GF-D8 (cell line): ENCODE data around the gene GSPT1.
"Not testable (repeated sequence)": the region's sequence is repeated elsewhere in the genome, so short reads cannot be mapped to it uniquely, and the experiment has no call there.

Experiments used
- DNase-seq: peaks from one replicate; lab custom pipeline; 2025; lab: John Stamatoyannopoulos, UW

The GSPT1 gene

DNA sequence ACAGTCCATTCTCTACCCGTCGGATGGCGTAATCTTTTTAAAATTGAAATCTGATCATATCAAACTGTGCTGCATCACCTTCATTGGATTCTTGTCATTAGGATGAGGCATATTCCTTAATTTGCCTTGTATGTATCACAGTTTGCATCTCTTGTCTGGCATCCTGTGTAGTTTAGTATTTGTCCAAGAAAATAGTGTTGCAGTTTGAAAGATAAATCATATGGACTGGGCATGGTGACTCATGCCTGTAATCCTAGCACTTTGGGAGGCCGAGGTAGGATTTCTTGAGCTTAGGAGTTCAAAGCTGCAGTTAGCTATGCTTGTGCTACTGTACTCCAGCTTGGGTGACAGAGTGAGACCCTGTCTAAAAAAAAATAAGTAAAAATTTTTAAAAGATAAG, 58.6 kb downstream of the GSPT1 start:
- no peak for DNase-seq

DNA sequence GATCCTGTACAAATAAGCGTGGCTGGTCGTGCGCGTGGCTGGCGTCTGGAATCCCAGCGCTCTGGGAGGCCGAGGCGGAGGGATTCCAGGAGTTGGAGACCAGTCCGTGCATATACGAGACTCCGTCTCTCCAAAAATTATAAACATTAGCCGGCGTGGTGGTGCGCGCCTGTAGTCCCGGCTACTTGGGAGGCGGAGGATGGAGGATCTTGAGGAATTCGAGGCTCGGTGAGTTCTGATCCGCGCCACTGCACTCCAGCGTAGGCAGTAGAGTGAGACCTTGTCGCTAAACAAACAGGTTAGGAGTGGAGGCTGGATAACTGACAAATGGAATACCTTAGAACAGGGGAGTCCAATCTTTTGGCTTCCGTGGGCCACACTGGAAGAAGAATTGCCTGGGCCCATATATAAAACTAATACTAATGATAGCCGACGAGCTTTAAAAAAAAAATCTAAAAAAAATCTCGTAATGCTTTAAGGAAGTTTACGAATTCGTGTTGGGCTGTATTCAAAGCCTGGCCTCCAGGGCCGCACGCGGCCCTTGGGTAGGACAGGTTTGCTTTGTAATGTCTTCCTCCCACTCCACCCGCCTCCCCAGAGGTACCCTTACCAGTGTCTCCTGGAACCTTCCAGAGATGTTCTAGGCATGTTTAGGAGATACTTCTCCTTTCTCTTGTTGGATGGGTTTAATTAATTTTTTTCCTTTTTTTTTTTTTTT, 63.5 kb downstream of the GSPT1 start:
- DNase-seq, result no peak

DNA sequence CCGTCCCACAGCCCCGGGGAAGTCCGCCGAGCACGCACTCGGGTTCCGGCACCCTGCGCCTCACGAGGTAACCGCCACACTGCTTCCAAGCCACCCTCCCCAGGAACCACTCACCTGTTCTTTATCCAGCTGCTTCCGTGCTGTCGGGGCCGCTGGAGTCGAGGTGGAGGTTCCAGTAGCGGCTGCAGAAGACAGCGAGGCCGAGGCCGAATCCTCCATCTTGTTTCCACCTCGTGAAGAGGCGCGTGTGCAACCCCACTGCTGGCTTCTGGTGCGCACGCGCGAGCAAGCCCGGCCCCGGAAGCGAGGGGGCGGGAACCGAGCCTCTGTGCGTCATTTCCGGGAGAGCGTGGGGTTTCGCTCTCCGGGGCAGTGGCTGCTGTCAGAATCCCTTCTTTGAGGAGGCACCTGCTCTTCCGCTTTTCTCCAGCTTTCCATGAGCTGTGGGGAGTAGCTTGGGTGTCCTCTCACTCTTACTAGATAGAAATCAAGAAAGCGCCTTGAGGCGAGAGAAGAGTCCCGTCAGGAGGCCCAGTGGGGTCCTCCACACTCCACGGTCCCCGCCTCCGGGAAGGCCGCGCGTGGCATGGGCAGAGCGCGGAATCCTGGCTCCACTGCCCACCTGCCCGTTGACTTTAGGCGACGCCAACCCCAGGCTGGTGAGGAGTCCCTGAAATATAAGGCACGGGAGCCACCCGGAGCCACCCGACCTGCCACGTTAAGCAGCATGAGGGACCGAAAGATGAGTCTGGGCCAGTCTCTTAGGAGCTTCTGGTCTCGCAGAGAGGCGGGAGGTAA, 64.3 kb downstream of the GSPT1 start, which contains the start of gene RSL1D1:
Gene RSL1D1 (minus strand): TSS at position 249 of the 798 bp plus-strand sequence. CDS start 30 bp downstream, at position 219.
- peak; percentile 89 for DNase-seq

DNA sequence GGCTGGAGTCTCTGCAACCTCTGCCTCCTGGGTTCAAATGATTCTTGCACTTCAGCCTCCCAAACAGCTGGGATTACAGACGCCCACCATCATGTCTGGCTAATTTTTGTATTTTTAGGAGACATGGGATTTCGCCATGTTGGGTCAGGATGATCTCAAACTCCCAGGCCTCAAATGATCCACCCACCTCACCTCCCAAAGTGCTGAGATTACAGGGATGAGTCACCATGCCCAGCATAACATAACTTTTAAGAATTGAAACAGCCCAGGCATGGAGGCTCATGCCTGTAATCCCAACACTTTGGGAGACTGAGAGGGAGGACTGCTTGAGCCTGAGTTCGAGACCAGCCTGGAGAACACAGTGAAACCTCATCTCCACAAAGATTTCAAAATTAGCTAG, 66.9 kb downstream of the GSPT1 start:
- DNase-seq, result no peak

DNA sequence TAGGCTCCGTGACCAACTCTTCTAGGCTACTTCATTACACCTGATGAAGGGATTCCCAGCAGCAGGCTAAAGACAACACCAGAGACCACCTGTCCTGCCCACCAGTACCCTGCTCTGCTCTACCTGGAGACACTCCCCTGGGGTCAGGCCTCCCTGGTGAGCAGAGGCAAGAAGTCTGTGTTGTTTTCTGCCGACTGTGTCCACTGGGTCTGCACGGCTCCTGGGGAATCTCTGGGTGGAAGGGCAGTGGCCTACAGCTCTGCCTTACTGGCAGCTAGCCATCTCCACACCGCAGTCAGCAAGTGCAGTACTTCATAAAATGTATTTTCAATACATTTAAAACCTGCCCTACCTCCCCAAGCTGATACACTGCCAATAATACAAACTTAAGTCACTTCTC, 71.3 kb downstream of the GSPT1 start:
- DNase-seq, result no peak

DNA sequence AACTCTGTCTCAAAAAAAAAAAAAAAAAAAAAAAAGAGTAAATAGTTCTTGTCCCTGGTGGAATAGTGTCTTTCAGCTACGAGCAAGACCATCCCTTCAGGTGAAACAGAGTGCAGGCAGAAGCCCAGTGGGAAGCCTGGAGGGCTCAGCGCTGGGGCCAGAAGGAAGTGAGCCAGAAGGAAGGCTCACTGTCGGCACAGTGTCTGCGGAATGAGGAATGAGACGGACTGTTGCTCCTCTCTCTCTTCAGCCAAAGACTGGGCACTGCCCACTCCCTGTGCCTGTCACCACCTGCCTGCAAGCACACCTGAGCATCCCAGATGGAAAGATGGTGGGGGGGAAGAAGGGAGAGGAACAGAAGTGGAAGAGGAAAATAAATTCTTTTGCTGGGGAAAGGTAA, 71.9 kb downstream of the GSPT1 start:
- DNase-seq, result no peak

DNA sequence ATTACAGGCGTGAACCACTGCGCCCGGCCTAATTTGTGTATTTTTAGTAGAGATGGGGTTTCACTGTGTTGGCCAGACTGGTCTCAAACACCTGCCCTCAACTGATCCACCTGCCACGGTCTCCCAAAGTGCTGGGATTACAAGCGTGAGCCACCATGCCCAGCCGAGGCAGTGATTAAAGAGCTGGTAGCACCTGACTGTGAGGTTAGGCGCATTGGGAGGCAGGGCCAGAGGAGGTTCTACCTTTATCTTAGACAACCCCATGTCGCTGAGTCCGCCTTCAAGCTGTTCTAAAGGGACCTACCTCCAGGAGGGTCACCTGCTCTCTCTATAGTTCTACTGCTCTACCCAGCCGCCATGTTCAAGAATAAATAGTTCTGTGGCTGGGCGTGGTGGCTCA, 72.5 kb downstream of the GSPT1 start:
- DNase-seq, result no peak

DNA sequence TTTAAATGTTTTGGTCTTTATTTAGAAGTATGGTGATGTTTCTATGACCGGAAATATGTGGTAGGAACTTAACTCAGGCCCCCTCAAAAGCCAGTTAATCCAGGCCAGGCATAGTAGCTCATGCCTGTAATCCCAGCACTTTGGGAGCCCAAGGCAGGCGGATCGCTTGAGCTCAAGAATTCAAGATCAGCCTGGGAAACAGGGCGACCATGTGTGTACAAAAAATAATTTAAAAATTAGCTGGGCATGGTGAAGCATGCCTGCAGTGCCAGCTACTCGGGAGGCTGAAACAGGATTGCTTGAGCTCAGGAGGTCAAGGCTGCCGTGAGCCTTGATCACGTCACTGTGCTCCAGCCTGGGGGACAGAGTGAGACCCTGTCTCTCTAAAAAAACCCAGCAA, 74.7 kb downstream of the GSPT1 start:
- no peak for DNase-seq

DNA sequence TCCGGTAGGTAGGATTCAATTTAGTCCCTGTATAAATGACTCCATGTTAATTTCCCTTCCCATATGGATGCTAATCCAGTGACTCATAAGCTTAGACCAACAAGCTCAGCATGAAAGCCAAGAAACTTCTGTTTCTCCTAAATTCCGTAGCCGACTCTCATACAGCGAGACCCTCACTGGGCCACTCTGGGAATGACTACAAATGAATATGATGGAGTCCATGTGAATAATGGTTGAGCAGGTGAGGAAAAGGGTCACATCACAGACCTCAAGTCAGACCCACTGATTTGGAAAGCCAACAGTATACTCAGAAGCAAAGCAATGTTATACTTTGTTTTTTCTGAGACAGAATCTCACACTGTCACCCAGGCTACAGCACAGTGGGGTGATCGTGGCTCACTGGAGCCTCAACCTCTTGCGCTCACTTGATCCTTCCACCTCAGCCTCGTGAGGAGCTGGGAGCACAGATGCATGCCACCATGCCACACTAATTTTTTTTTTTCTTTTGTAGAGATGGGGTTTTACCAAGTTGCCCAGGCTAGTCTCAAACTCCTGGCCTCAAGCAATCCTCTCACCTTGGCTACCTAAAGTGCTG, 79.0 kb downstream of the GSPT1 start:
- no peak for DNase-seq

DNA sequence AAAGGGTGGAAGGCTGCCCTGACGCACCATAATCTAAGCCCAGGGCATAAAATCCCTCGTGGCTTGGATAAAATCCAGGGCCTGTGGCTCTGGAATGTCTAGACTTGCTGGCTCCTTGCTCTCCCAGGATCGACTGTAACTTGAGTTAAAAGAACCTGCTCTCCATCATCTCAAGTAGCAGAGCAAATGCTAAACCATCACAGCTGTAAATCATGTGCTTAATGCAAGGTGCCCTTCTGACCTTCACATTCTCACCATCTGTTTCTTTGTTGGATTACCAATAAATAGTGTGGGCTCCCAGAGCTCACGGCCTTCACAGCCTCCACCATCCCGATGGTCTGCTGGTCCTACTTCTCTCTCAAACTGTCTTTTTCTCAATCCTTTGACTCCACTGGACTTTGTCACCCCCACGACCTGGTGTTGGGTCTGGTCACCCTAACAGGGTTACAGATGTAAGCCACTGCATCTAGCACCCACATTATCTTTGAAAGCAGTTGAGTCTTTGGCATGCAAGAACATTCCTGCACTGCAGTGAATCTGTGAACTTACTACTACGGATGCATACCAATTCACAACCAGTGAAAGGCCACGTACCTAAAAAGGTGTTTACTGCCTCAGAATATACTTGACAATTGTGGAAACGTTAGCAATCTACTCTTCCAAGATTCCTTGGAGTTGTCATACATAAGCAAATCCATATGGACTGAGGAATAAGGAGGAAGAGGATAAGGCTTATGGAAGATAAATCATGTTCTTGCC, 79.7 kb downstream of the GSPT1 start:
- DNase-seq, result no peak

DNA sequence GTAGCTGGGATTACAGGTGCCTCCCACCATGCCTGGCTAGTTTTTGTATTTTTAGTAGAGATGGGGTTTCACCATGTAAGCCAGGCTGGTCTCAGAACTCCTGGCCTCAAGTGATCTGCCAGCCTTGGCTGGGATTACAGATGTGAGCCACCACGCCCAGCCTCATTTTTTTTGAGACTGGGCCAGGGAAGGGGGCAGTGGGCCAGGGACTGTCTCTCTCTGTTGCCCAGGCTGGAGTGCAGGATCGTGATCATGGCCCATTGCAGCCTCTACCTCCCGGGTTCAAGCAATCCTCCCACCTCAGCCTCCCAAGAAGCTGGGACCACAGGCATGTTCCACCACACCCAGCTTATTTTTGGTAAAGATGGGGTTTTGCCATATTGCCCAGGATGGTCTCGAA, 80.4 kb downstream of the GSPT1 start:
- DNase-seq, result no peak

DNA sequence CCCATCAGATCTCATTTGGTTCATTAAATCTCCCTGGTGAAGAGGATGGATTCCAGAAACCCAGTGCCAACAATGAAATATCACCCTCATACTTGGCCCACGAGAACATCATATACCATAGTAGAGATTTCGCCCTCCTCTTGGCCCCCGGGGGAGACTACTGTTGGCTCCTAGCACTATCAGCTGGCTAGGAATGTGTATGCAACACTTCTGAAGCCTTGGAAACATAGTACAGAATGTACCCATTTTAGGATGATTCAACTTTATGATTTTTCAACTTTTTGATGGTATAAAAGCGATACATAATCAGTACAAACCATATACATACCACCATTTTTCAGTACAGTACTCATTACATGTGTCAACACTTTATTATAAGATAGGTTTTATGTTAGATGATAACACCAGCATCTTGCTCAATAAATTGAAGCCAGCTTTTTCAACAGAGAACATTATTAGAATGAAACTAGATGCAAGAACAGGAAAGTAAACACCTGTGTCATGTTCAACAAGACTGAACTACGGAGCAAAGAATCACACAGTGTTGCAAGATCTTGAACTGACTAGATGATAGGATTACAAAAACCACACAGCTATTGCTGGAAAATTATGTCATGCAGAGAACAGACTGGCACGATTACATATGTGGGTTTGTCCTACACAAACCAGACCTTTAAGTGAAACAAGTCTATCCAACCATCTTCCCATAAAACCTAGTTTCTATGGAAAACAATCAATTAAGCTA, 81.6 kb downstream of the GSPT1 start:
- peak; percentile 76 for DNase-seq

DNA sequence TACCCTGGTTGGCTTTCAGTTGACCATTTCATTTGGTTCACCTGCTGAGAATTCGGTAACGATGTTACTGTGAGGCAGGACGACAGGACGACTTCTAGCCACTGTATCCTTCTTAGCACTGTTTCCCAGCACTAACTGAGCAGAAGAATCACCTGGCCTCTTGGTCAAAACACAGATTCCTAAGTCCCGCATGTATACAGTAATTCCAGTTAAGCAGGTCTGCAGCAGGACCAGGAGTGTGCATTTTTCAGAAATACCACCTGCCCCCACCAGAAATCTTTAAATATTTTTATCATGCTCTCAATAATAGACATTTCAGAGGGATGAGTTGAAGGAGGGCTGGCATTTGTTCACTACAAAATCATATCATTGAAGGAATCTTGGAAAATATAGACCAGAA, 87.1 kb downstream of the GSPT1 start:
- DNase-seq, result no peak

DNA sequence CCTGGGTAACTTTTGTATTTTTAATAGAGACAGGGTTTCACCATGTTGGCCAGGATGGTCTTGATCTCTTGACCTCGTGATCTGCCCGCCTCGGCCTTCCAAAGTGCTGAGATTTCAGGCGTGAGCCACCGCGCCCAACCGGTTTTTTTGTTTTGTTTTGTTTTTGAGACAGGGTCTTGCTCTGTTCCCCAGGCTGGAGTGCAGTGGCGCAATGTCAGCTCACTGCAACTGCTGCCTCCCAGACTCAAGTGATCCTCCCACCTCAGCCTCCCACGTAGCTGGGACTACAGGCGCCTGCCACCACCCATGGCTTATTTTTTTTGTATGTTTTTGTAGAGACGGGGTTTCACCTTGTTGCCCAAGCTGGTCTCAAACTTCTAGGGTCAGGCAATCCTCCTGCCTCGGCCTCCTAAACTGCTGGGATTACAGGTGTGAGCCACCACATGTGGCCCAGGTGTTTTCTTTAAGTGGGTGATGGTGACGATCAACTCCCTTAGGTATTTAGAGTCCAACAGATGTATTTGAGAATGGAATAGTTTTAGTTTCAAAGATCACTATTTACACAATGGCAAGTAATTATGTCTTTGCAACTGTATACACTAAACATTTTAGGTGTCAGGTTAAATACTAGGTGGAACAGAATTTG, 90.1 kb downstream of the GSPT1 start:
- not testable (repeated sequence) for DNase-seq

DNA sequence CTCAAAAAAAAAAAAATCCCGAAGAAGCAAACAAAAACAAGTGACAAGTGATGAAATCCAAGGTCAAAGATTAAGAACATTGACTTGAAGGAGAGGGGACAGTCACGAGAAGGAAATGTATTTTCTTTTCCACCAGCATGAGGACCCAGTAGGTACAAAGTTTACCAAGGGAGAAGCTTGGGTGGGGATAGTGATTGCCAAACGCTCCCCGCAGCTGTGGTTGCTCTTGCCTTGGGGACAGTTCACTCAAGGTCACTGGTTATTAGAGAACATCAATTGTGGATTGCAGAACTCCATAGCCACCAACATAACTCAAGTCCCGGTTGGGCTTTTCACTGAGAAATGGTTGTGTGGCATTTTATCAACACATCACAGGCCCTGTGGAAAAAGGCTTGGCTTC, 91.4 kb downstream of the GSPT1 start:
- peak; percentile 83 for DNase-seq

DNA sequence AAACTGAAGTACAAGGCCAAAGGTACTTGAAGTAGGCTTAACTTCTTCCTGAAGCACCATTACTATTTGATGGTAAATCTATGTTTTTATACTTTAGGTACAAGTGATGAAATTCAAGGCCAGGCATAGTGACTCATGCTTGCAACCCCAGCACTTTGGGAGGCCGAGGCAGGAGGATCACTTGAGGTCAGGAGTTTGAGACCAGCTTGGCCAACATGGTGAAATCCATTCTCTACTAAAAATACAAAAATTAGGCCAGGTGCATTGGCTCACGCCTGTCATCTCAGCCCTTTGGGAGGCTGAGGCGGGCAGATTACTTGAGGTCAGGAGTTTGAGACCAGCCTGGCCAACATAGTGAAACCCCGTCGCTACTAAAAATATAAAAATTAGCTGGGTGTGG, 92.1 kb downstream of the GSPT1 start:
- DNase-seq, result not testable (repeated sequence)

DNA sequence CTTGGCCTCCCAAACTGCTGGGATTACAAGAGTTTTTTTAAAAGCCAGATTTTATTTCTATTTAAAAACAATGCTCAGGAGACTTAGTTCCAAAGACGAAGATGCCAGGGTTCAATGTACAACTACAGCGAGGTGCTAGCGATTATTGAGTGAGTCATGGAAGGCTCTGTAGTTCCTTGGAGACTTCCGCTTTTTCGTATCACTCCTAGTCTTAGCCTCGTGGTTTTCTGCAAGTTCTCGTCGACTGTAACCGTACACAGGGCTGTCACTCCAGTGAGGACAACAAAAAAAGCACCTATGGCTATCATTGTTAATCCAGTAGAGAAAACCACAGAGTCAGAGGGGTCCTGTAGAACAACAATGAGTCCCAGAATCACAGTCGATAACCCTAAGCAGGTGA, 96.0 kb downstream of the GSPT1 start:
- no peak for DNase-seq

DNA sequence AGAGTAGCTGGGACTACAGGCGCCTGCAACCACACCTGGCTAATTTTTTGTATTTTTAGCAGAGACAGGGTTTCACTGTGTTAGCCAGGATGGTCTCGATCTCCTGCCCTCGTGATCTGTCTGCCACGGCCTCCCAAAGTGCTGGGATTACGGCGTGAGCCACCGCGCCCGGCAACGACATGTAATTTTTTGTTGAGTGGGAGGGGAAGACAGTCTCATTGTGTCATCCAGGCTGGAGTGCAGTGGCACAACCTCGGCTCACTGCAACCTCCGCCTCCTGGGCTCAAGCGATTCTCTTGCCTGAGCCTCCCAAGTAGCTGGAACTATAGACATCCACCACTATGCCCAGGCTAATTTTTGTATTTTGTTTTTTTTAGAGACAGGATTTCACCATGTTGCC, 96.8 kb downstream of the GSPT1 start:
- DNase-seq, result not testable (repeated sequence)
